H1 (cell line): Measurements from ENCODE around the gene PLLP. TPM values are rescaled to one million over a fixed set of nuclear protein-coding genes. Genes with fewer than 3 reads are reported as not detected.

Experiments
- SIRT6 ChIP-seq: IDR thresholded peaks from one replicate; pipeline ENCODE4 v1.7.1; 2012; ENCODE audit warnings: low read length, inconsistent platforms
- polyA plus RNA-seq, 7 experiments: library from polyadenylated mRNA; depleted of rRNA in 3 of 7; stranded (reverse) in 5 of 7; unstranded in 2 of 7; fragments of >200 nt in 5 of 7; fragments of 200-250 nt in 2 of 7; gene quantifications; 1 replicate in 5 of 7; 2 replicates in 1 of 7; 4 replicates in 1 of 7; pipeline versions ENCODE4 v1.2.1 to v1.2.3, GENCODE V29; 2011 to 2013; ENCODE audit warnings: missing spikeins in 2 of 7, mixed read lengths in 2 of 7
- total RNA-seq: library from RNA; stranded (reverse); fragmentation: NEBNext Ultra II Directional; extraction: Animal tissue kit (Norgen Biotek cat#: 25700); gene quantifications from 2 replicates; pipeline ENCODE4 v1.2.1, GENCODE V29; 2021

PLLP gene
- total and polyA plus RNA-seq, 2 of the 8 experiments (the other 6 are each of a cell fraction or from before 2014, with no cell fraction given) = 2.9 to 10.6 TPM

GRCh38 chr16:57305159-57305811, 20.8 kb upstream of the PLLP start (continued):
- TF ChIP-seq SIRT6 = no peak
